Liver (tissue), 3 donors: ENCODE data around the gene ZDHHC11B.
"Not testable (repeated sequence)": the region's sequence is repeated elsewhere in the genome, so short reads cannot be mapped to it uniquely, and the experiment has no call there.

Experiments
- EGR1 ChIP-seq, 2 donors: IDR thresholded peaks; 2 replicates each; pipeline ENCODE4 v1.6.1; 2016 to 2018; ENCODE audit warnings: antibody characterized with exemption in 2 of 2, low read depth in 2 of 2
- FOXA1 ChIP-seq: IDR thresholded peaks from 2 replicates; pipeline ENCODE4 v1.6.1; 2016; ENCODE audit warnings: antibody characterized with exemption
- GABPA ChIP-seq, 2 donors: IDR thresholded peaks in 1 of 2; conservative IDR thresholded peaks in 1 of 2; 2 replicates each; pipeline ENCODE4 v1.6.1; 2016; ENCODE audit warnings: antibody characterized with exemption in 2 of 2, mild to moderate bottlenecking in 1 of 2, moderate library complexity in 1 of 2
- JUND ChIP-seq, 2 donors: IDR thresholded peaks; 2 replicates each; pipeline ENCODE4 v1.6.1; 2016; ENCODE audit warnings: antibody characterized with exemption in 2 of 2
- RAD21 ChIP-seq, 2 donors: IDR thresholded peaks; 2 replicates each; pipeline ENCODE4 v1.6.1; 2016; ENCODE audit warnings: antibody characterized with exemption in 2 of 2, mild to moderate bottlenecking in 2 of 2
- RXRA ChIP-seq, 2 donors: IDR thresholded peaks; 2 replicates each; pipeline ENCODE4 v1.6.1; 2017 to 2018; ENCODE audit warnings: antibody characterized with exemption in 2 of 2, mild to moderate bottlenecking in 1 of 2
- SP1 ChIP-seq: IDR thresholded peaks from 2 replicates; pipeline ENCODE4 v1.6.1; 2018; ENCODE audit warnings: antibody characterized with exemption, mild to moderate bottlenecking
- TAF1 ChIP-seq: conservative IDR thresholded peaks from 2 replicates; pipeline ENCODE4 v1.6.1; 2016; ENCODE audit warnings: antibody characterized with exemption, mild to moderate bottlenecking
- YY1 ChIP-seq: IDR thresholded peaks from 2 replicates; pipeline ENCODE4 v1.6.1; 2016; ENCODE audit warnings: antibody characterized with exemption, mild to moderate bottlenecking
- ZBTB33 ChIP-seq: IDR thresholded peaks from 2 replicates; pipeline ENCODE4 v1.6.1; 2016; ENCODE audit warnings: antibody characterized with exemption
- TF ChIP-seq, protein P1 (sequence below): IDR thresholded peaks from 2 replicates; pipeline ENCODE4 v1.6.1; 2016; ENCODE audit warnings: antibody characterized with exemption, mild to moderate bottlenecking
- TF ChIP-seq, protein P2 (sequence below): fragments of 150-350 bp; IDR thresholded peaks from 2 replicates; pipeline ENCODE4 v1.5.1; 2017; ENCODE audit warnings: improper control_type of control experiment, low read depth, low read length; ENCODE audit not compliant: missing input control
- TF ChIP-seq, protein P3 (sequence below): IDR thresholded peaks from 2 replicates; pipeline ENCODE4 v1.6.1; 2016; ENCODE audit warnings: antibody characterized with exemption
- donor health status: healthy.
- donor health status: healthy.

DNA sequence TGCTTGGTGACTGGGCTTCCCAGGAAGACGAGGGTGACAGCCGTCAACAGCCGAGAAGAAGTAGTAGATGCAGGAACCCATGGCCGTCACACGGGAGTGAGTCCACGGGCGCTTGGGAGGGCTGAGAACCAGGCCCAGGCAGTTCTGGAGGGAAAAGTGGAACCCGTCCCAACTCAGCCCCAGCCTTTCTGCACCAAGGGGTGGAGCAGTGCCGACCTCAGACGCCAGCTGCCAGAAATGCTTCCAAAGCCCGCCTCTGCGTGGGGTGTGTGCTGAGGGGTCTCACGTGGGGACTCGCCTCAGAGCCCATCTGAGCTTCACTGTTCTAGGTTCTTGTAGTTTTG, 12.0 kb downstream of the ZDHHC11B start:
- TF ChIP-seq, protein P1, sequence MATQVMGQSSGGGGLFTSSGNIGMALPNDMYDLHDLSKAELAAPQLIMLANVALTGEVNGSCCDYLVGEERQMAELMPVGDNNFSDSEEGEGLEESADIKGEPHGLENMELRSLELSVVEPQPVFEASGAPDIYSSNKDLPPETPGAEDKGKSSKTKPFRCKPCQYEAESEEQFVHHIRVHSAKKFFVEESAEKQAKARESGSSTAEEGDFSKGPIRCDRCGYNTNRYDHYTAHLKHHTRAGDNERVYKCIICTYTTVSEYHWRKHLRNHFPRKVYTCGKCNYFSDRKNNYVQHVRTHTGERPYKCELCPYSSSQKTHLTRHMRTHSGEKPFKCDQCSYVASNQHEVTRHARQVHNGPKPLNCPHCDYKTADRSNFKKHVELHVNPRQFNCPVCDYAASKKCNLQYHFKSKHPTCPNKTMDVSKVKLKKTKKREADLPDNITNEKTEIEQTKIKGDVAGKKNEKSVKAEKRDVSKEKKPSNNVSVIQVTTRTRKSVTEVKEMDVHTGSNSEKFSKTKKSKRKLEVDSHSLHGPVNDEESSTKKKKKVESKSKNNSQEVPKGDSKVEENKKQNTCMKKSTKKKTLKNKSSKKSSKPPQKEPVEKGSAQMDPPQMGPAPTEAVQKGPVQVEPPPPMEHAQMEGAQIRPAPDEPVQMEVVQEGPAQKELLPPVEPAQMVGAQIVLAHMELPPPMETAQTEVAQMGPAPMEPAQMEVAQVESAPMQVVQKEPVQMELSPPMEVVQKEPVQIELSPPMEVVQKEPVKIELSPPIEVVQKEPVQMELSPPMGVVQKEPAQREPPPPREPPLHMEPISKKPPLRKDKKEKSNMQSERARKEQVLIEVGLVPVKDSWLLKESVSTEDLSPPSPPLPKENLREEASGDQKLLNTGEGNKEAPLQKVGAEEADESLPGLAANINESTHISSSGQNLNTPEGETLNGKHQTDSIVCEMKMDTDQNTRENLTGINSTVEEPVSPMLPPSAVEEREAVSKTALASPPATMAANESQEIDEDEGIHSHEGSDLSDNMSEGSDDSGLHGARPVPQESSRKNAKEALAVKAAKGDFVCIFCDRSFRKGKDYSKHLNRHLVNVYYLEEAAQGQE: not testable (repeated sequence)
- TF ChIP-seq, protein P2, sequence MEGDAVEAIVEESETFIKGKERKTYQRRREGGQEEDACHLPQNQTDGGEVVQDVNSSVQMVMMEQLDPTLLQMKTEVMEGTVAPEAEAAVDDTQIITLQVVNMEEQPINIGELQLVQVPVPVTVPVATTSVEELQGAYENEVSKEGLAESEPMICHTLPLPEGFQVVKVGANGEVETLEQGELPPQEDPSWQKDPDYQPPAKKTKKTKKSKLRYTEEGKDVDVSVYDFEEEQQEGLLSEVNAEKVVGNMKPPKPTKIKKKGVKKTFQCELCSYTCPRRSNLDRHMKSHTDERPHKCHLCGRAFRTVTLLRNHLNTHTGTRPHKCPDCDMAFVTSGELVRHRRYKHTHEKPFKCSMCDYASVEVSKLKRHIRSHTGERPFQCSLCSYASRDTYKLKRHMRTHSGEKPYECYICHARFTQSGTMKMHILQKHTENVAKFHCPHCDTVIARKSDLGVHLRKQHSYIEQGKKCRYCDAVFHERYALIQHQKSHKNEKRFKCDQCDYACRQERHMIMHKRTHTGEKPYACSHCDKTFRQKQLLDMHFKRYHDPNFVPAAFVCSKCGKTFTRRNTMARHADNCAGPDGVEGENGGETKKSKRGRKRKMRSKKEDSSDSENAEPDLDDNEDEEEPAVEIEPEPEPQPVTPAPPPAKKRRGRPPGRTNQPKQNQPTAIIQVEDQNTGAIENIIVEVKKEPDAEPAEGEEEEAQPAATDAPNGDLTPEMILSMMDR: not testable (repeated sequence)
- TF ChIP-seq, protein P3, sequence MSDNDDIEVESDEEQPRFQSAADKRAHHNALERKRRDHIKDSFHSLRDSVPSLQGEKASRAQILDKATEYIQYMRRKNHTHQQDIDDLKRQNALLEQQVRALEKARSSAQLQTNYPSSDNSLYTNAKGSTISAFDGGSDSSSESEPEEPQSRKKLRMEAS: not testable (repeated sequence)
- TF ChIP-seq GABPA (IDR thresholded peaks at IDR 0.05 in 1 of 2, conservative IDR thresholded peaks at IDR 0.05 in 1 of 2); TAF1; SP1; EGR1 (IDR thresholded peaks at IDR 0.05; ENCODE audit: low read depth in 2 of 2); YY1; RAD21 (IDR thresholded peaks at IDR 0.05); JUND (IDR thresholded peaks at IDR 0.05); RXRA (IDR thresholded peaks at IDR 0.05); ZBTB33; FOXA1: not testable (repeated sequence)
